SK-N-SH (cell line): Measurements from ENCODE around the gene NRF1. TPM values are rescaled to one million over a fixed set of nuclear protein-coding genes. Genes with fewer than 3 reads are reported as not detected.

Source experiments
- CTCF ChIA-PET: fragments of 300-600, 350-600 bp; formaldehyde crosslinking; extraction: SDS; loops from one replicate; lab custom pipeline; 2021; lab: Yijun Ruan, JAX
- POLR2A ChIA-PET: fragments of 350-600 bp; sonication (Branson Sonifier 250); formaldehyde crosslinking; extraction: SDS; loops from one replicate; lab custom pipeline; 2020; ENCODE audit warnings: antibody characterized with exemption, inconsistent platforms; lab: Yijun Ruan, JAX
- DNase-seq: peaks from one replicate; pipeline ENCODE4 v3.0.0; 2012
- H2AFZ ChIP-seq: fragments of 200-600 bp; sonication (generic); 2 replicates; pipeline ENCODE4 v1.8.1; 2016; ENCODE audit warnings: antibody characterized with exemption, mild to moderate bottlenecking, low read depth
- H3F3A ChIP-seq: fragments of 200-600 bp; sonication (generic); replicated peaks from 2 replicates; pipeline ENCODE3; 2016; ENCODE audit warnings: antibody characterized with exemption, mild to moderate bottlenecking; ENCODE audit not compliant: insufficient read depth
- H3K27ac ChIP-seq, 2 experiments: fragments of 200-500 bp in 1 of 2; fragments of 200-600 bp in 1 of 2; sonication (Bioruptor generic) in 1 of 2; sonication (generic), shearing (Covaris generic) in 1 of 2; 2 replicates each; pipeline versions ENCODE4 v1.5.1 to v1.6.1; 2014 to 2016; ENCODE audit warnings: low read depth in 2 of 2, inconsistent platforms in 1 of 2, low read length in 1 of 2, mild to moderate bottlenecking in 1 of 2, mixed read lengths in 1 of 2
- H3K27me3 ChIP-seq: fragments of 200-600 bp; sonication (generic), shearing (Covaris generic); 2 replicates; pipeline ENCODE4 v1.6.1; 2016; ENCODE audit warnings: mixed run types; ENCODE audit not compliant: insufficient read depth
- H3K36me3 ChIP-seq, 2 experiments: fragments of 200-500 bp in 1 of 2; fragments of 200-600 bp in 1 of 2; sonication (Bioruptor generic) in 1 of 2; sonication (generic) in 1 of 2; replicated peaks in 1 of 2; 2 replicates each; pipeline versions ENCODE3 to v1.5.1; 2014 to 2016; ENCODE audit warnings: low read length in 1 of 2, mild to moderate bottlenecking in 1 of 2; ENCODE audit not compliant: insufficient read depth in 2 of 2, control insufficient read depth in 1 of 2
- H3K4me1 ChIP-seq, 2 experiments: fragments of 200-500 bp in 1 of 2; fragments of 200-600 bp in 1 of 2; sonication (Bioruptor generic) in 1 of 2; sonication (generic), shearing (Covaris generic) in 1 of 2; 2 replicates each; pipeline versions ENCODE4 v1.5.1 to v1.6.1; 2014 to 2016; ENCODE audit warnings: low read depth in 1 of 2, low read length in 1 of 2, mixed run types in 1 of 2; ENCODE audit not compliant: insufficient read depth in 2 of 2, control insufficient read depth in 1 of 2
- H3K4me2 ChIP-seq: fragments of 200-600 bp; sonication (generic), shearing (Covaris generic); 2 replicates; pipeline ENCODE4 v1.6.1; 2017; ENCODE audit warnings: mixed run types
- H3K4me3 ChIP-seq, 2 experiments: fragments of 200-500 bp in 1 of 2; fragments of 200-600 bp in 1 of 2; sonication (Bioruptor generic) in 1 of 2; sonication (generic), shearing (Covaris generic) in 1 of 2; 2 replicates each; pipeline versions ENCODE4 v1.5.1 to v1.8.1; 2014 to 2016; ENCODE audit warnings: low read depth in 2 of 2, inconsistent platforms in 1 of 2, low read length in 1 of 2, mild to moderate bottlenecking in 1 of 2, mixed read lengths in 1 of 2, moderate library complexity in 1 of 2
- H3K79me2 ChIP-seq: fragments of 200-600 bp; sonication (generic); 2 replicates; pipeline ENCODE4 v1.8.1; 2017; ENCODE audit warnings: mild to moderate bottlenecking; ENCODE audit not compliant: insufficient read depth
- H3K9ac ChIP-seq: fragments of 200-600 bp; sonication (generic); 2 replicates; pipeline ENCODE4 v1.6.1; 2017; ENCODE audit warnings: mixed run types
- H3K9me2 ChIP-seq: fragments of 200-600 bp; sonication (generic); 2 replicates; pipeline ENCODE4 v1.6.1; 2017; ENCODE audit warnings: mixed run types
- H3K9me3 ChIP-seq: fragments of 200-600 bp; sonication (generic); 2 replicates; pipeline ENCODE4 v1.6.1; 2017; ENCODE audit warnings: mixed run types, mild to moderate bottlenecking, moderate library complexity
- H4K20me1 ChIP-seq: fragments of 200-600 bp; sonication (generic); 2 replicates; pipeline ENCODE4 v1.6.1; 2017; ENCODE audit warnings: mild to moderate bottlenecking, mixed run types; ENCODE audit not compliant: insufficient read depth
- CHD2 ChIP-seq: fragments of 150-350 bp; IDR thresholded peaks from 2 replicates; pipeline ENCODE4 v1.6.1; 2018; ENCODE audit warnings: low read length; ENCODE audit not compliant: partially characterized antibody
- EP300 ChIP-seq, 2 experiments: IDR thresholded peaks; 2 replicates each; pipeline versions ENCODE4 v1.4.0 to v1.6.1; 2012; ENCODE audit warnings: borderline replicate concordance in 1 of 2, low read depth in 1 of 2, low read length in 1 of 2
- FOSL2 ChIP-seq: IDR thresholded peaks from 2 replicates; pipeline ENCODE4 v1.4.0; 2012; ENCODE audit warnings: low read depth, mild to moderate bottlenecking, moderate library complexity, borderline replicate concordance
- FOXJ3 ChIP-seq: sonication (generic); formaldehyde crosslinking; IDR thresholded peaks from 2 replicates; pipeline ENCODE4 v1.5.1; 2020; ENCODE audit warnings: mild to moderate bottlenecking, missing genetic modification reagents
- FOXM1 ChIP-seq: IDR thresholded peaks from 2 replicates; pipeline ENCODE4 v1.4.0; 2012; ENCODE audit warnings: low read depth, mild to moderate bottlenecking
- GABPA ChIP-seq: IDR thresholded peaks from 2 replicates; pipeline ENCODE4 v1.4.0; 2012; ENCODE audit warnings: low read depth, mild to moderate bottlenecking
- GATA2 ChIP-seq: sonication (generic); formaldehyde crosslinking; IDR thresholded peaks from 2 replicates; pipeline ENCODE4 v1.5.0; 2020; ENCODE audit warnings: mild to moderate bottlenecking, missing genetic modification reagents
- MAX ChIP-seq: IDR thresholded peaks from 2 replicates; pipeline ENCODE4 v1.4.0; 2012; ENCODE audit warnings: low read depth
- MXI1 ChIP-seq: IDR thresholded peaks from 2 replicates; pipeline ENCODE4 v1.6.1; 2012; ENCODE audit warnings: mild to moderate bottlenecking, low read depth, low read length, improper control_type of control experiment
- PBX3 ChIP-seq: IDR thresholded peaks from 2 replicates; pipeline ENCODE4; 2012
- RAD21 ChIP-seq: IDR thresholded peaks from 2 replicates; pipeline ENCODE4 v1.6.1; 2012; ENCODE audit warnings: mild to moderate bottlenecking, low read length
- RCOR1 ChIP-seq: fragments of 150-350 bp; IDR thresholded peaks from 2 replicates; pipeline ENCODE4 v1.6.1; 2017; ENCODE audit warnings: antibody characterized with exemption, low read length
- RFX5 ChIP-seq: IDR thresholded peaks from 2 replicates; pipeline ENCODE4 v1.6.1; 2012; ENCODE audit warnings: mild to moderate bottlenecking, improper control_type of control experiment, low read length
- TAF1 ChIP-seq: IDR thresholded peaks from 2 replicates; pipeline ENCODE4 v1.6.1; 2012; ENCODE audit warnings: low read depth, mild to moderate bottlenecking, low read length, moderate library complexity, borderline replicate concordance
- TCF12 ChIP-seq: IDR thresholded peaks from 2 replicates; pipeline ENCODE4 v1.4.0; 2012
- TEAD4 ChIP-seq: IDR thresholded peaks from 2 replicates; pipeline ENCODE4 v1.4.0; 2012; ENCODE audit warnings: mild to moderate bottlenecking, borderline replicate concordance; ENCODE audit not compliant: insufficient read depth
- USF2 ChIP-seq: fragments of 150-350 bp; IDR thresholded peaks from 2 replicates; pipeline ENCODE4 v1.6.1; 2017; ENCODE audit warnings: antibody characterized with exemption, low read length, low read depth, borderline replicate concordance
- WGBS: methylation state at CpG from one replicate; pipeline ENCODE4 v1.1.6; 2017; ENCODE audit warnings: low lambda C conversion rate; 5-methylcytosine and 5-hydroxymethylcytosine counted together
- polyA plus RNA-seq, 3 experiments: library from polyadenylated mRNA; depleted of rRNA; stranded (reverse); fragments of >200 nt; gene quantifications; 2 replicates each; pipeline ENCODE4 v1.2.3, GENCODE V29; 2012

Gene NRF1
- polyA plus RNA-seq, 1 of the 3 experiments (the other 2 are of a cell fraction) = 10.9 TPM

GRCh38 chr7:129746857-129747529 is 135.5 kb downstream of the NRF1 start:
- Histone ChIP-seq H2AFZ (no peak overlapping the region), H3F3A (no peaks in the 10 kb centered on the region), H3K27ac (peak overlapping the region; percentile 6 to 98; a peak in 3 of 4 replicates), H4K20me1 (no peaks in the 10 kb centered on the region)
- DNase-seq = peak; percentile 84
- POLR2A ChIA-PET = interaction anchor here (0.8 to 1.2 kb wide), 3 partner anchors 13 to 204 kb away, joined by 3 to 5 read pairs (median 4); no protein-coding TSS in a partner anchor
- TF ChIP-seq EP300 (IDR thresholded peaks at IDR 0.05; ENCODE audit: borderline replicate concordance in 1 of 2, low read depth in 1 of 2, low read length in 1 of 2) = peak in 1 of 2 experiments; percentile 96; a peak in 2 of 4 replicates
- TF ChIP-seq FOXM1 = no peak
- TF ChIP-seq RCOR1 = peak; percentile 95; the same call in 1 of the 2 replicates
- TF ChIP-seq FOSL2 = no peak
- no peak for TF ChIP-seq USF2
- no peak for TF ChIP-seq MAX
- no peak for TF ChIP-seq TAF1
- TF ChIP-seq RAD21 = peak; percentile 33; the same call in 1 of the 2 replicates
- TF ChIP-seq TEAD4 = no peak
- TF ChIP-seq RFX5 = 0 out of 2 replicates have a peak, but pooled peaks have one; percentile 45
- TF ChIP-seq PBX3 = peak; percentile 58
- peak; percentile 97 for TF ChIP-seq FOXJ3 (CRISPR knock-in tag)
- no peak for TF ChIP-seq GABPA
- peak; percentile 69; the same call in 1 of the 2 replicates for TF ChIP-seq MXI1
- peak; percentile 78 for TF ChIP-seq TCF12
- peak; percentile 97 for TF ChIP-seq GATA2 (CRISPR knock-in tag)
- TF ChIP-seq CHD2 = peak; percentile 92
- TF ChIP-seq, all 33 proteins: peak for 10
- Histone ChIP-seq H3K4me3 (no peak overlapping the region), H3K4me1 (peaks cover 0 to 65% of the 10 kb centered on the region in 2 experiments; a peak in 2 of 4 replicates), H3K9me3 (no peaks in the 10 kb centered on the region), H3K27me3 (no peaks in the 10 kb centered on the region), H3K4me2 (no peak overlapping the region), H3K9ac (no peak overlapping the region), H3K36me3 (peaks cover 7 to 11% of the 10 kb centered on the region in 2 experiments), H3K9me2 (no peaks in the 10 kb centered on the region), H3K79me2 (no peaks in the 10 kb centered on the region)
- WGBS = 54% methylated on average over 4 of the region's 4 CpGs
- CTCF ChIA-PET = interaction anchor here (0.6 to 1.3 kb wide), 6 partner anchors 13 to 404 kb away, joined by 3 to 5 read pairs (median 3); no protein-coding TSS in a partner anchor
